NCI-H146 treated with DMSO at 0.1 percent for 48 hours (cell line): ENCODE results near the gene ZEB2.

ENCODE experiments used
- DNase-seq: peaks from one replicate; lab custom pipeline; 2025; ENCODE audit not compliant: unreplicated experiment; lab: John Stamatoyannopoulos, UW

The ZEB2 gene

DNA sequence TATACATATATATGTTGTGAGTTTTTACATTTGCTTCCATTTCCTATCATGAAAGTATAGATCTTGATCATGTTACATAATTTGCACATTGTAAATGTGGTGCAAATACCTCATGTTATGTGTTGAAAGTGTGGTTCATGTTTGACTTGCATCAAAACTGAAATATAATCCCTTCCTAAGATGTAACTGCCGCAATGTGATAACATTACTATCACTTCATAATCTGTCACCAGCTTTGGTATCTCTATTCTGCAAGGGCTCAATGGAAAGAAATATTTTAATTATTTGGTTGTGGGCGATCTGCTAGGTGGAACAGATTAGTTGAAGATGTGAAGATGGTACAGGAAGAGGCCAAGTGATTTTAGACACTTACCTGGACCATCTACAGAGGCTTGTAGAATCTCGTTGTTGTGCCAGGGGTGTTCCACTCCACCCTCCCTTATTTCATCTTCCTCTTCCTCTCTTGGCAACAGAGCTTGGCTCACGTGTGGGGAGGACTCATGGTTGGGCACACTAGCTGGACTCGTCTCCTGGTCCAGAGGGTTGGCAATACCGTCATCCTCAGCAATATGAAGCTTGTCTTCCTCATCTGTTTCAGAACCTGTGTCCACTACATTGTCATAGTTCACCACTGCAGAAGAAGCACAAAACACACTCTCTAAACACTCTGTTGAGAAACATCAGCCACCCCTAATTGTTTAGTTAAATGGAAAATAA lies 90.4 kb downstream of the ZEB2 start:
- DNase-seq: no peak

DNA sequence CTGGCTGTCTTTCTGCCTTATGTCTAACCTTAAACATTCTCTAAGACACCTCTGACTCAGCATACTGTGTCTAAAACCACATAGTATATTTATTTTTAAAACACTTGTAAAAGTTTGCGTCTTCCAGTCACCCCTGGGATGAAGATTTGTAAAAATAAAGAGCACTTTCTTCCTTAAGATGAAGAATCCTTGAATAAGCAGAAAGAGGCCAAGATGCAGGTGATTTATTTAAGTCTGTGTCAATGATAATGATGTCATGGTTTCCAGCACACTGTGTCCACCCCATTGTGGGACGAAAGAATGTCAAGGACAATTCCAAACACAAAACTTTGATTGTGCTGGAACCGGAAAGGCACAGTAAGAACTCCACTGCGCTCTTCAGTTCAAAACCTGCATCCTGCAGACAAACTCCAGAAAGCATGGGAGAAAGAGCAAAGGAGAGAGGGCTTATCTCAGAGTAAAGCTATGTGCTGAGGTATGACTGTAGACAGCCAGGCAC lies 92.9 kb downstream of the ZEB2 start:
- no peak for DNase-seq

DNA sequence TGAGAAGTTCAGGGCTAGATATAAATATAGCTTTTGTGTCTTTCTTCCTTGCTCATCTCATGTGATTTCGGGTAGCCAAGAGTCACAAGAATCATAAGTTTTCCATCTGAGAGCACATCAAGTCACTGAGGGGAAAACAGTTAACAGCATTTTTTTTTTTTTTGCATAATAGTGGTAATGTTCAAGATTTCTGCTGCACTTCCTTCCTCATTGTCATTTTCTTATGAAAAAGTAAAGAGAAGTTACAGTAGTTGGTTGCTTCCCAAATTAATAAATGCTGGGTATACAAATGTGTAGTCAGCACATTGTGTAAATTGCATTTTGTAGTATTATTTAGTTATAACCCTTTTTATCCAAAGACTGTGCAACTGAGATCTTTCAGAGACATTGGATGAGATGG lies 93.6 kb downstream of the ZEB2 start:
- DNase-seq: no peak

DNA sequence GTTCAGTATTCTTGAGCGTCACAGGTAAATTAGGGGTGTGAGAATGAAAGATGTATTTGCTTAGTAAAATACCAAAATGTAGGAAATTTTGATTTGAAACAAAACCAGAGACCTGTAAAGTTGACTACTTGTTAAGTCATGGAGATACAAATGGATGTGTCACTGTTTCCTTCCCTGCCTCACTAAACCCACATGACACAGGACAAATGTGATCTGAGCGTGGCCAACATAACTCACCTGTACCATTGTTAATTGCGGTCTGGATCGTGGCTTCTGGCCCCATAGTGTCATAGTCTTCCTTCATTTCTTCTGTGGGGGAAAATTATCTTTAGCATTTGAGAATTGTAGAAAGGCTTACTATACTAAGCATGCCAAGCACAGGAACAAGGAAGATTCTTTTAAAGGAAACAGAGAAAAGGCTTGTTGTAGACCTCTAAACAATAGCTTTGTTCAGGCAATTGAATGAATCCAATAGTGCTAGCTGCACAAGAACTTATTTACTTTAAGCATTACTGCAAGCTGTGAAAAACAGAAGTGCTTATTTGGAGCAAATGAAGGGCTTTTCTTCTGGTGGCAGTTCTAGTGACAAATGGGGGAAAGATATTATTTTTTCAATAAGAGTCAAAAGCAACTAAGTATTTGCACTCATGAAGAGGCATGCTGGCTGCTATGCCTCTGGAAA lies 95.2 kb downstream of the ZEB2 start:
- DNase-seq: no peak

DNA sequence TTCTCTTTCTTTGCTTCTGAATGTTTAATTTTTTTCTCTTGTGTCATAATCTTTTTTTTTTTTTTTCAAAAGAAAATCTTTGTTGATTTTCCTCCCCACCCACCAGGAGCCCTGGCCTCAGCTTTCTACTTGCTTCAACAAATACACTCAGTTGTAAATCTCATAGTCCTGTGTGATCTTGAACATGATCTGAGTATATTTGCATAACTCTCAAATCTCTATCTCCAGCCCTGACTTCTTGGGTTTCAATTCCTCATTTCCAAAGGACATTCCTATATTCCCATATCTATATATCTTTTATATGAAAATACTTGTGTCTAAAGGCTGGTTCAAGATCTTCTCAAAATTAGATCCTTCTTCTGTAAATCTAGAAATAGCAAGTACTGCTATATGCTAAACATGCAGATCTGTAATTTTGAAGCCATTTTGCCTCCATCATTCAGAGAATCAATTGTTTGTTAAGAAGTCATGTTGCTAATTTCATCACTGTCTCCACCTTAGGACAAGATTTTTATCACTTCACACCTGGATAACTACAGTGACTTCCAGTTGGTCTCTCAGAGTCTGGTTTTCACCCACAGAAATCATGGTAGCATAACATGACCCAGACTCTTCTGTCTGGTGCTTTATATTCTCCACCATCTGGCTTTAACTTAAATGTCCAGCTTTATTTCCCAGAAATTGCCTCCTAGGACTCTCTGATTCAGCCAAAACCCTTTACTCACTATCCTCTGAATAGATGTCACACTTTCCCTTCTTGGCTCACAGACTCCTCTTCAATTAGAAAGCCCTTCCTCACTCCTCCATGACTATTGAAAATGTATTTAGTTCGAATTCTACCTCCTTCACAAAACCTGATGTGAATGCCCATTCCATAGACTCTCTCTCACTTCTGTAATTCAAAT lies 98.1 kb downstream of the ZEB2 start:
- no peak for DNase-seq

DNA sequence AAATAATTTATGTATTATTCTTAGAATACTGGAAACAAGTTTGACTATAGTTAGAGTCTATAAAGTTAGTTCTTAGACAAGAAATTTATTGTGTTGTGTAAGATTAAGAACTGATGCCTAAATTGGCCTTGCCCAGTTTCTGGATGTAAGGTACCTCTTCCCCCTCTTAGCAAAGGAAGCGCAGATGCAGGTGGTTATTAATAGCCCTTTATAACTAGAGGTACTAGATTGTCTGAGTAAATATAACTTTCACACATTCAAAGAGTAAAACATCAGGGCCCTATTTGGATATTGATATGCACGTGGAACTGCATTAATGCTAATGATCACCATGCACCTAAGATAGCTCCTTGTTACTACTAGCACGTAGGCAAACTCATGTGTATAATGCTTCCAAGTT lies 100.7 kb downstream of the ZEB2 start:
- DNase-seq: no peak

DNA sequence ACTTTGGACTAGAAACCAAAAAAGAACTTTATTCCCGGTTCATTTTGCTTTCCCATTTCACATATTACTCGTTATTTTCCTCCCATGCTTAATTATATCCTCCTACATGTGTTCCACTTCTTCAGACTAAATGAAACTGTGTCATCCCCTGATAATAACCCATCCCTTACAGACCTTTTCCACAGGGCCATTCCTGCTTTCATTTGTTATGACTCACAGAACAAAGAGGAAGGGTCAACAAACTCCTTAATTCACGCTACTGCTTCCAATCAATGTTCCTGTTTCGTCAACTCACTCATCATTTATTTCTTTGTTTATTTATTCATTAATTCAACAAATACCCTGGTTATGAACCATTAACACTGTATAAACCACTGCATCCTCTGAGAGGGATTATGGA lies 104.5 kb downstream of the ZEB2 start:
- DNase-seq: no peak

DNA sequence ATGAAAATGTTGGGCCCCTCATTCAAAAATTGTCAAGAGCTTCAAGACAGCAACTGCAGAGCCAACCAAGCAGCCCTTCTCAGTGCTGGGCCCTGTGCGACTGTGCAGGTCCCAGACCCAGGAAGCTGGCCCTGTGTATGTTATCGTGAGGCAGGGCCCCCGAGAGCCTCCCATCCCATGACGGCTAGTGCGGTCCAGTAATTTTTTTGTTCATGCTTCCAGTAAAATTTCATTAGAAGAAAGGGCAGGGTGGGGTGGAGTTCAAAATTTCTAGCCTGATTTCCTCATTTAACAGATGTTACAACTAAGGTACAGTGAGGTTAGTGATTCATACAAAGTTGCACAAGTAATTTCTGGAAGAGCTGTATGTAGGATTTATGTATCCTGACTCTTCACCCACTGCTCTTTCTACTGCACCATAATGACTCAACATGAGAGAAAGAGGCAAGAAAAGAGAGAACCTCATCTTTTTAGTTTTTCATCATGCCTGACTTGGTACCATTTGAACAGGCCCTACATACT lies 105.5 kb downstream of the ZEB2 start:
- DNase-seq: no peak

DNA sequence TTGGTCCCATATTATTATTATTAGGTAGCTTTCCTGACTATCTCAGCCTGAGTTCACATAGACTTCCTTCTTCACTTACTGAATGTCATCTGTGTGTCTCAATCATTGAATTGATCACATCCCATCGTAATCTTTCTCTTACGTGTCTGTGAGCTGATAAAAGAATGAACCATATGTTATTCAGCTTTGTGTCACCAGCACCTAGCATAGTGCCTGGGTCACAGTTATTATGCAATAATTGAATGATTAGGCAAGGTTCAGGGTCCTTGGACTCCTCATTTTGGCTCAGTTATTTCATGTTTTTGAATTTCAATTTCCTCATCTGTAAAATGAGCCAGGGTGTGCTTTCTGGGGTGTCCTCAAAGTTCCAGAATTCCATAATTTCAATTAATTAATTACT lies 107.2 kb downstream of the ZEB2 start:
- DNase-seq: no peak

DNA sequence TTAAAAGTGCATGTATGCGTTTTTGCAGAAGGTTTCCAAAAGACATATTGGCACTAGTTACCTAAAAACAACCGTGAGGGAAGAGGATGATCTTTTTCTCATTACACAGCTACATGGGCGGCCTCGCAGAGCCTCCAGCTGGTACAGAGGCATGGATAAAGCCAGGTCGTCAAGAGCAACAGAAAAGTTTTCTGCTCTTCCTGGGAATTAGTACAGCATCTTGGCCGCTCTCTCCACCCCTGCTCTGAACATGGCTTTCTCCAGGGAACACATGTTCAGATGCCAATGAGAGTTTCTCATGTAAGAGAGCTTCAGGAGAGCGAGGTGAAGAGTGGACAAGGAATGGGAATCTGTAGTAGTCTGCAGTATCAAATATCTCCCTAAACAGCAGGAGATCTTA lies 108.4 kb downstream of the ZEB2 start:
- no peak for DNase-seq

DNA sequence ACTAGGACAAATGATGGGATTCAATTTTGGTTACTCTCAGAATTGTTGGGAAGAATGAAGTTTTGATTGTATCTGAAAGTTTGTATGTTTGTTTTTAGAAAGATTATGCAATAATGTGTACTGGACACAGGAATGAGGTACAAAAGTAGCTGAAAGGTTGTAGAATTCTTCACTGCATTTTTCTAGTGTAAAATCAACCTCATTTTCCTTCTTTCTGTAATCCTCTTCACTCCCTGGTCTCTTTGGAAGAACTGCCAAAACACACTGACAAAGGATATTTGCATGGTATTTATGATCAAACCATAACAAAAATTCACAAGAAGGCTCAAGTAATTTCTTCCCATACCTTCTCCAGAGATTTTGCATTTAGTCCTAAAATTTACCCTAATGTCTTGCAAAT lies 110.7 kb downstream of the ZEB2 start:
- no peak for DNase-seq

DNA sequence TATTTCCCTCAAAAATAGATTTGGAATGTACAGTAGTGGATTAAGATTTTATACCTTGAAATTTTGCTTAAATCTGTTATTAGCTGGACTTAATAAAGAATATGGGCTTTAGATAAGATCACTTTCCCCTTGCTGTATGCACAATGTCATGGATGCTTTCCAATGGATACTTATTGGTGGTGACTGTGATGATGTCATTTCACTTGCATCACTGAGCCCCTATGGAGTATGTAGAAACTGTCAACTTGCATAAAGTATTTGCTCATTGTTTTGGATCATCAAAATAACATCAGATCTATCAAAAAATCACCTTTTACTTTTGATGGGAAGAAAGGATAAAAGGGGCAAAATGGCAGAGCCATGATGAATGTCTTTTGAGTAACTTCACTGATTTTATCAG lies 112.7 kb downstream of the ZEB2 start:
- no peak for DNase-seq

DNA sequence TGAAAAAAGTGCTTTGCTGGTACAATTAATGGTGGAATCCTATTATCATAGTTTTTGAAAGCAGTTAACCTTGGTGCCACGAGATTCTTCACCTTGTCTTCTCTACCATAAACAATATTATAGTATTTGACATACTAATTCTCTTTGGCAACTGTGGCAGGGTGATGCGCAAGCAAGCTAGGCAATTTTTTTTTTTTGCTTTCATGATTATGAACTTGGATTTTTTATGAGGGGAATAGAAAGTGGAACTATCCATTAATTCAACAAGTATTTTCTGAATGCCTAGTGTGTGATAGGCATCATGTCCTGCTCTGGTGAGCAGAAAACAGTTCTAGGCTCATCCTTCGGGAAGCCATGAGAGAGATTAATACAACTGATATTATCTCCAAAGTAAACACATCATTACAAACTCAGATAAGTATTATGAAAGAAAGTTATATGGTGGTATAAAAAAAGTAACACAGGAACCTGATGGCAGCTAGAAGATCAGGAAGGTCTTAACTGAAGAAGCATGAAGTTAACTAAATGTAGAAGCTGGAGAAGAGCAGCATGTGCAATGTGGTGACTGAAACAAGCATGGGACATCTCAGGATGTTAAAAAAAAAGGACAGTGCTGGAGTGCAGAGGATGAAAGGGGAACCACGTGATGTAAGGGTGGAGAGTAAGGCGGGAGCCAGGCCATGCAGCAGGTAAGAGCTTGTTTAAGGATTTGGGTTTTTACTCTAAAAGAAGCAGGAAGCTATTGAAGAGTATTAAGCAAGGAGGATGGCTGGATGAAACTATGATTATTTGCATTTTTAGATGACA lies 113.7 kb downstream of the ZEB2 start:
- no peak for DNase-seq

DNA sequence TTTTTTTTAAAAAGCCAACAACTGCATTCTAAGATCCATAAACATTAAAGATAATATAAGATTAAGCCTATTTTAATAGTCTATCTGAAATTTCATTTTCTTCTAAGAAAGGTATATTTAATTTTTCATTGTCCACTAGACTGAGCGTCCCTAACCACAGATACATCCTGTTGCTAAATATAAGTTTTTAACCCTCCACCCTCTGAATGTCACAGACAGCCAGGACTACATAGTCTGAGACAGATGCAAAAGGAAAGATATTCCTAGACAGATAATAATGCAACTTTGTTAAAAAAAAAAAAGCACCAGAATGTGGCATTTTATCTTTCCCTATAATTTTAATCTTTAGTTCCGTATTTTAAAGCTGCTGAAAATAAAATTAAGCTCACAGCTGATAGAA lies 114.6 kb downstream of the ZEB2 start:
- DNase-seq: no peak

DNA sequence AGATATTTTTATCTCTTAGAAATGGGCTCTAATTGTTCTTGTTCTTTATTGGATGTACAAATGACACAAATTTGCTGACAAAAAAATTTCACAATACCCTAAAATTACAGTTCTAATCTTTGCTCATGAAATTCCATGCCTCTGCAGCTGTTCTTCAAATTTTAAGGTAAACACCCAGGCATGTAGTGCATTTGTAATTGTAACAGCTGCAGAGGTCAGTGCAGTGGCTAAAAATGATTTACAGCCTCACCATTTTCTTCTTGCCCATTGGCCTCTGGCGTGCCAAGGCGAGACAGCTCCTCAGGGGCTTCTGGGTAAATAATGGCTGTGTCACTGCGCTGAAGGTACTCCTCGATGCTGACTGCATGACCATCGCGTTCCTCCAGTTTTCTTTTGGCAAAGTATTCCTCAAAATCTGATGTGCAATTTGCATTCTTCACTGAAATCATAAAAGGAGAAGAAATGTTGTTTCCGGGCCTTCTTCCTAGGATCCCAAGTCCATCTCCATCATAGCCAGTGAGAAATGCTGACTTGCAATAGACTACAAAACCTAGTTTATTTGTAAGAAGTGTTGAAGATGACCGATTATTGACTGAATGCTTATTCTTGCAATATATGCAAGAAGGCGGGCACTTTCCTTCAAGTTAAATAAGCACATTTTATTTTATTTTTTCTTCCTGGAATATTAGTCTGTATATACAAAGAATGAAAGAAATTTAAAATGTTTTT lies 115.2 kb downstream of the ZEB2 start:
- DNase-seq: no peak

DNA sequence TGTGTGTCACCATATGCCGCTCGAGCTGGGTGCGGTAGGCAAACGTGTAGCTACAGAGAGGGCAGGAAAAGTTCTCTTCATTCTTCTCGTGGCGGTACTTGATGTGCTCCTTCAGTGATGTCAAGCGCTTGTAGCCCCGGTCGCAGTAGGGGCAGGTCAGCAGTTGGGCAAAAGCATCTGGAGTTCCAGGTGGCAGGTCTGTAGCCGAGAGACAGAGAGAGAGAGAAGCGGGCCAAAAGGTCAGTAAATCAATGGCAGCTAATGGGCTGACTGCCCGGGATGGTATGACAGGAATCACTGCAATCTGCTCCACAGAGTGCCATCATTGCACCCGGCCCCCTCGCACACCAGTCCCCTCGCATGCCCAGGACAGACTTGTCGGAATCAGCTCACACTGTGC lies 116.0 kb downstream of the ZEB2 start:
- DNase-seq: no peak

DNA sequence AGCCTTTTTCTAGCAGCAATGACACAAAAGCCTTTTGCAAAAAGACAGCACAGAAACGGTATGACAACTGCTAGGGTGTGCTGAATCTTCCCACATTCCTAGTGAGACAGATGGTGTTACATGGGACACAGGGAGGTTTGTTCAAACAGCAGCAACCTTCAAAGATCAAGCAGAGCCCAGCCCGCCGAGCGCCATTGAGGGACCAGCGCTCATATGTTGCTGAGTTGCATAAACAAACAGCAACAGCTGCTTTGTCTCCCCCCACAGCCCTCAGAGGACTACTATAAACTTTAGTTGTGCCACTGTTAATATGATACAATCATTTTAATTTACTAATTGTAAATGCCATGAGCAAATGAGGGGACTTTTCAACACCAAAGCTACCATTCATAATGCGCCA lies 117.7 kb downstream of the ZEB2 start:
- DNase-seq: no peak

DNA sequence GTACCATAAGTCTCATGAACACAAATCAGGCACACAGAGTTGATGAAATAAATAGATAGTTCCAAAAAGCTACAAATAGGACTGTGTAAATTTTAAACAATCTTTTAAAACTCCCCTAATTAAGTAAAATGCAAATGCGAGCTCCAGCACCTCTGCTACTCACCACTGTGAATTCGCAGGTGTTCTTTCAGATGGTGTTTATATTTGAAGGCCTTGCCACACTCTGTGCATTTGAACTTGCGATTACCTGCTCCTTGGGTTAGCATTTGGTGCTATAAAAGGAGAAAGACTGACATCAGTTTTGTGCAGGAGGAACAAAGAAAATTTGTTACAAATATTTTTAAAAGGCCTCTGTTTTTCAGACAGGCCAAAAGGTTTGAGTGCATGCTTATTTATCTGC lies 118.9 kb downstream of the ZEB2 start:
- DNase-seq: no peak

DNA sequence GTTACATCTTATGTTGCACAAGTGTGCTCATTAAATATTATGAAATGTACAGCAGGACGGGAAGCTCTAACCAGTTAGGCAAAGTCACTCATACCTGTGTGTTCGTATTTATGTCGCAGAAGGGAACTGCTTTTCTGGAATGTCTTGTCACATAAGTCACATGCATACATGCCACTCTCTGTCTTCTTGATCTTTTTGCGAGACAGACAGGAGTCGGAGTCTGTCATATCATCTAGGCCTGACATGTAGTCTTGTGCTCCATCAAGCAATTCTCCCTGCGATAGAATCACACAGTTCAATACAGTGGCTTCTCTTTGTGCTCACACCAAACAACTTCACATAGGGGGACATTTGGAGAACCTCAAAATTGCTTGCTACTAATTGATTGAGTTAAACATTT lies 123.6 kb downstream of the ZEB2 start:
- no peak for DNase-seq

DNA sequence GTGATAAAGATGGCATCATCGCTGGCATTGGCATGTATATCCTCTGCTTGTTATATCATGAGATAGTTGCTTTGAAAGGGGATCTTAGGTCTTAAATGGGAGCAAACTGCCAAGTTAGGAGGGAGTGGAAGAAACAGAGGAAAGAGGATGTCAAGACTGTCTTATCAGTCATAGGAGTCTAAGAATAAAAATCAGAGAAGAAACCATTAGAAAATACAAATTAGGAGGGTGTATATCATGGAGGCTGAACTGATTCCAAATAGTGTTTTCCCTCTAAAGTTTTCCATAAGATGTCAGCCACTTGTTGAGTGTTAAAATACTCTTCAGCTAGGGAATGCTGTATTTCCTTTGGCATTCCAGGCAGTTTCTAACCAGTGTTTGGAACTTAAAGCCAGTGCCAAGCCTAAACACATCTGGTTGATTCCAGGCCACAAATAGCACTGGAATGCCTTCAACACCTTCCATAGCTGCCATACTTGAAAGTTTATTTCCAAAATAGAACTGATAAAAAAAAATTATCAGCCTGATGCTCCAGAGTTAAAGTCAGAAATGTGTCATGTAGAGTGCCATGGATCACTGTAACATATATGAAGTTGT lies 129.4 kb downstream of the ZEB2 start:
- DNase-seq: no peak
